Measurements from ENCODE around the gene FKBP5. TPM values are rescaled to one million over a fixed set of nuclear protein-coding genes. Genes with fewer than 3 reads are reported as not detected.

The FKBP5 gene
- total RNA-seq, 1 experiment from 2014 or later, result 20.1 TPM

GRCh38 chr6:35669451-35670045 lies 19.2 kb downstream of the FKBP5 start:
- H3K4me1 ChIP-seq, result no peaks in the 10 kb centered on the region
- ChIA-PET POLR2A (interaction anchor here (0.6 kb wide), 1 partner anchor 29 kb away, joined by 3 read pairs; no protein-coding TSS in a partner anchor), CTCF (no interaction called here)
- Mint-ChIP-seq H3K4me3 (ENCODE audit: unreplicated experiment) (no peak overlapping the region), H3K27ac (ENCODE audit: unreplicated experiment) (no peak overlapping the region), H3K27me3 (ENCODE audit: insufficient read depth, unreplicated experiment) (no peaks in the 10 kb centered on the region), H3K36me3 (ENCODE audit: insufficient read depth, unreplicated experiment) (no peaks in the 10 kb centered on the region), H3K4me1 (ENCODE audit: low read depth, unreplicated experiment) (no peaks in the 10 kb centered on the region), H3K9me3 (ENCODE audit: unreplicated experiment) (no peaks in the 10 kb centered on the region)
- BruUV-seq (replicated peaks), result no TSS peak
- H3K9me3 ChIP-seq, result no peaks in the 10 kb centered on the region
- TF ChIP-seq CTCF (IDR thresholded peaks at IDR 0.05; ENCODE audit: insufficient read depth in 1 of 2, low read depth in 1 of 2, low read length in 1 of 2, severe bottlenecking in 1 of 2, unreplicated experiment in 1 of 2), result no peak
- H3K4me3 ChIP-seq (ENCODE audit: low read depth, low read length), result no peak overlapping the region
- no peaks in the 10 kb centered on the region for H3K27me3 ChIP-seq (replicated peaks; ENCODE audit: control insufficient read depth, insufficient read depth, low read length)
- intact Hi-C loops (cut with micrococcal nuclease; ENCODE audit: unreplicated experiment), result no loop called here
- no peaks in the 10 kb centered on the region for H3K36me3 ChIP-seq (ENCODE audit: control insufficient read depth, insufficient read depth, low read length)
- no peak for DNase-seq

- no peaks in the 10 kb centered on the region for H3K4me1 ChIP-seq
- Mint-ChIP-seq H3K27ac (ENCODE audit: unreplicated experiment) (no peak overlapping the region), H3K4me1 (ENCODE audit: low read depth, unreplicated experiment) (no peaks in the 10 kb centered on the region), H3K4me3 (ENCODE audit: unreplicated experiment) (no peak overlapping the region), H3K9me3 (ENCODE audit: unreplicated experiment) (no peaks in the 10 kb centered on the region), H3K36me3 (ENCODE audit: insufficient read depth, unreplicated experiment) (no peaks in the 10 kb centered on the region), H3K27me3 (ENCODE audit: insufficient read depth, unreplicated experiment) (no peaks in the 10 kb centered on the region)
- H3K9me3 ChIP-seq, result no peaks in the 10 kb centered on the region
- no peak overlapping the region for H3K4me3 ChIP-seq (ENCODE audit: low read depth, low read length)
- DNase-seq, result no peak
- BruUV-seq (replicated peaks), result no TSS peak
- intact Hi-C loops (cut with micrococcal nuclease; ENCODE audit: unreplicated experiment), result no loop called here
- no peaks in the 10 kb centered on the region for H3K36me3 ChIP-seq (ENCODE audit: control insufficient read depth, insufficient read depth, low read length)
- POLR2A ChIA-PET, result interaction anchor here (0.6 kb wide), 1 partner anchor 30 kb away, joined by 3 read pairs; no protein-coding TSS in a partner anchor
- H3K27me3 ChIP-seq (replicated peaks; ENCODE audit: control insufficient read depth, insufficient read depth, low read length), result no peaks in the 10 kb centered on the region
- CTCF ChIA-PET, result no interaction called here
- no peak for TF ChIP-seq CTCF (IDR thresholded peaks at IDR 0.05; ENCODE audit: insufficient read depth in 1 of 2, low read depth in 1 of 2, low read length in 1 of 2, severe bottlenecking in 1 of 2, unreplicated experiment in 1 of 2)
These were observed 19.8 kb downstream of the FKBP5 start for GRCh38 chr6:35668744-35669450.

GRCh38 chr6:35668096-35668495 lies 20.6 kb downstream of the FKBP5 start:
- no peak for DNase-seq
- Mint-ChIP-seq H3K27ac (ENCODE audit: unreplicated experiment) (no peak overlapping the region), H3K4me1 (ENCODE audit: low read depth, unreplicated experiment) (no peaks in the 10 kb centered on the region), H3K36me3 (ENCODE audit: insufficient read depth, unreplicated experiment) (no peaks in the 10 kb centered on the region), H3K27me3 (ENCODE audit: insufficient read depth, unreplicated experiment) (no peaks in the 10 kb centered on the region), H3K4me3 (ENCODE audit: unreplicated experiment) (no peak overlapping the region), H3K9me3 (ENCODE audit: unreplicated experiment) (no peaks in the 10 kb centered on the region)
- Histone ChIP-seq H3K36me3 (ENCODE audit: control insufficient read depth, insufficient read depth, low read length) (no peaks in the 10 kb centered on the region), H3K4me3 (ENCODE audit: low read depth, low read length) (no peak overlapping the region), H3K9me3 (no peaks in the 10 kb centered on the region), H3K27me3 (replicated peaks; ENCODE audit: control insufficient read depth, insufficient read depth, low read length) (no peaks in the 10 kb centered on the region), H3K4me1 (no peaks in the 10 kb centered on the region)
- intact Hi-C loops (cut with micrococcal nuclease; ENCODE audit: unreplicated experiment), result no loop called here
- no TSS peak for BruUV-seq (replicated peaks)
- ChIA-PET POLR2A (no interaction called here), CTCF (no interaction called here)
- no peak for TF ChIP-seq CTCF (IDR thresholded peaks at IDR 0.05; ENCODE audit: insufficient read depth in 1 of 2, low read depth in 1 of 2, low read length in 1 of 2, severe bottlenecking in 1 of 2, unreplicated experiment in 1 of 2)
